Mesenchymal stem cell (in vitro differentiated cells and primary cell): ENCODE measurements around the gene CMSS1.

Source experiments
- DNase-seq: peaks from one replicate; pipeline ENCODE4 v3.0.0-alpha.2; 2013
- H2AFZ ChIP-seq: one replicate; pipeline ENCODE4 v1.6.1; 2013; ENCODE audit warnings: low read depth, mild to moderate bottlenecking, control low read depth, inconsistent platforms, low read length, moderate library complexity
- H2AK5ac ChIP-seq: 2 replicates; pipeline ENCODE4 v1.6.1; 2013; ENCODE audit warnings: low read length, moderate library complexity, mild to moderate bottlenecking, inconsistent platforms; ENCODE audit not compliant: severe bottlenecking
- H2BK120ac ChIP-seq: one replicate; pipeline ENCODE4 v1.6.1; 2013; ENCODE audit warnings: low read depth, mild to moderate bottlenecking, inconsistent platforms, low read length, moderate library complexity
- H2BK12ac ChIP-seq, 2 experiments: one replicate each; pipeline ENCODE4 v1.6.1; 2013; ENCODE audit warnings: inconsistent platforms in 2 of 2, low read length in 2 of 2, mild to moderate bottlenecking in 2 of 2, moderate library complexity in 2 of 2, control low read depth in 1 of 2
- H2BK15ac ChIP-seq: one replicate; pipeline ENCODE4 v1.6.1; 2013; ENCODE audit warnings: mild to moderate bottlenecking, low read depth, inconsistent platforms; ENCODE audit not compliant: poor library complexity, severe bottlenecking
- H2BK5ac ChIP-seq: 2 replicates; pipeline ENCODE4 v1.6.1; 2013; ENCODE audit warnings: low read depth, mild to moderate bottlenecking, low read length, control low read depth, inconsistent platforms; ENCODE audit not compliant: poor library complexity, severe bottlenecking
- H3K14ac ChIP-seq, 2 experiments: one replicate each; pipeline ENCODE4 v1.6.1; 2013; ENCODE audit warnings: inconsistent platforms in 2 of 2, low read length in 2 of 2, control low read depth in 1 of 2, mild to moderate bottlenecking in 1 of 2, moderate library complexity in 1 of 2
- H3K18ac ChIP-seq, 2 experiments: one replicate each; pipeline ENCODE4 v1.6.1; 2013; ENCODE audit warnings: inconsistent platforms in 2 of 2, low read length in 2 of 2, control low read depth in 1 of 2, low read depth in 1 of 2, mild to moderate bottlenecking in 1 of 2
- H3K23ac ChIP-seq, 2 experiments: one replicate each; pipeline ENCODE4 v1.6.1; 2013; ENCODE audit warnings: inconsistent platforms in 2 of 2, low read length in 2 of 2, mild to moderate bottlenecking in 2 of 2, moderate library complexity in 2 of 2, control low read depth in 1 of 2
- H3K27ac ChIP-seq: 2 replicates; pipeline ENCODE4 v1.5.1; 2013; ENCODE audit warnings: mild to moderate bottlenecking, moderate library complexity, low read length, control low read depth, inconsistent platforms; ENCODE audit not compliant: poor library complexity, severe bottlenecking
- H3K27me3 ChIP-seq, 2 experiments: 2 replicates each; pipeline versions ENCODE4 v1.6.1 to v1.7.0; 2013; ENCODE audit warnings: low read length in 2 of 2, mild to moderate bottlenecking in 2 of 2, moderate library complexity in 2 of 2, control low read depth in 1 of 2, inconsistent platforms in 1 of 2; ENCODE audit not compliant: control insufficient read depth in 1 of 2, insufficient read depth in 1 of 2
- H3K36me3 ChIP-seq, 2 experiments: 2 replicates each; pipeline versions ENCODE4 v1.6.1 to v1.7.0; 2013; ENCODE audit warnings: low read length in 2 of 2, control low read depth in 1 of 2, inconsistent platforms in 1 of 2, low read depth in 1 of 2, mild to moderate bottlenecking in 1 of 2; ENCODE audit not compliant: insufficient read depth in 2 of 2, control insufficient read depth in 1 of 2
- H3K4ac ChIP-seq, 2 experiments: one replicate each; pipeline ENCODE4 v1.6.1; 2013; ENCODE audit warnings: inconsistent platforms in 2 of 2, low read length in 2 of 2, mild to moderate bottlenecking in 2 of 2, moderate library complexity in 2 of 2, control low read depth in 1 of 2, low read depth in 1 of 2
- H3K4me1 ChIP-seq: 2 replicates; pipeline ENCODE4 v1.6.1; 2013; ENCODE audit warnings: low read depth, low read length, control low read depth; ENCODE audit not compliant: control insufficient read depth, insufficient read depth
- H3K4me2 ChIP-seq: 2 replicates; pipeline ENCODE4 v1.6.1; 2013; ENCODE audit warnings: low read length, mild to moderate bottlenecking, inconsistent platforms; ENCODE audit not compliant: poor library complexity, severe bottlenecking
- H3K4me3 ChIP-seq, 2 experiments: 2 replicates each; pipeline versions ENCODE4 v1.5.1 to v1.7.0; 2013; ENCODE audit warnings: low read length in 2 of 2, mild to moderate bottlenecking in 2 of 2, control low read depth in 1 of 2, low read depth in 1 of 2; ENCODE audit not compliant: insufficient read depth in 1 of 2
- H3K79me1 ChIP-seq: replicated peaks from 2 replicates; pipeline ENCODE4 v1.6.1; 2013; ENCODE audit warnings: mild to moderate bottlenecking, control low read depth, low read length, inconsistent platforms; ENCODE audit not compliant: poor library complexity, severe bottlenecking
- H3K9ac ChIP-seq: 2 replicates; pipeline ENCODE4 v1.7.0; 2013; ENCODE audit warnings: mild to moderate bottlenecking, low read length, moderate library complexity
- H3K9me3 ChIP-seq: 2 replicates; pipeline ENCODE4 v1.7.0; 2013; ENCODE audit warnings: mild to moderate bottlenecking, low read length; ENCODE audit not compliant: control insufficient read depth
- H4K8ac ChIP-seq: one replicate; pipeline ENCODE4 v1.6.1; 2013; ENCODE audit warnings: inconsistent platforms, mild to moderate bottlenecking, low read length, moderate library complexity
- H4K91ac ChIP-seq: one replicate; pipeline ENCODE4 v1.6.1; 2013; ENCODE audit warnings: mild to moderate bottlenecking, low read length, inconsistent platforms
- WGBS: methylation state at CpG from one replicate; pipeline ENCODE4 v1.1.7; 2013; ENCODE audit warnings: mixed read lengths; 5-methylcytosine and 5-hydroxymethylcytosine counted together

CMSS1 gene

DNA sequence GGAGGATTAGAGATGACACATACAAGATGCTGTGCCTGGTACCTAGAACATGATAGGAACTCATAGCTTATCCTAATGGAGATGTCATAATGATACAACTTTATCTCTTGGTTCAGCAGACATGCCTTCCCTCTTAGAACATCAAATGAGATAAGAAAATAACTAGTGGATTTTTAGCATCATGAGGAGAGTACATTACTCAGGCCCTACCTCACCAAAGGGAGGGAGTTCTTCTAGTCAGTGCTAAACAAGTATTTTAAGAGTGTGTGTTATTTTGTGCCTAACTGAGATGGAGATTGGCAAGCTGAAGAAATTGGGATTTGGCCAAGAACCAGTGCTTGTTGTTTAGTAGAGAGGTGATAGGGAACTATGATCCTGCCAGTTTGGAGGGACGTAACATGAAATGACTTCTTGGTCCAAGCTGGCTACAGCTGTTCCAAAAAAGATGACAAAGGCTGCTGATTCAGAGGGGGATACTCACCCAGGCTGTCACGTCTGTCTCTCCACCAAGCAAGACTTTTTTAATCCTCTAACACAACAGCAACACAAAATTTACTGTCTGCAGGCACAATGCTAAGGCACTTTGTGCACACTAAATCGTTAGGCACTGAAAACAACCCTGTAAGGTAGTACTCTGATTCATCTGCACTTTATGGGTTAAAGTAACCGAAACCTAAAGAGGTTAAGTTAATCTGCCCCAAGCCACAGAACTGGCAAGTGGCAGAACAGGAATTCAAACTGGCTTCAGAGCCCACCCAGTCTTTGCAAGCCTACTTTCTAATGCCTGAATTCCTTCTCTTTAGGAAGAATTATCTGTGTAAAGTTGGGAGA, 126.5 kb downstream of the CMSS1 start:
- H3K14ac ChIP-seq = no peak overlapping the region
- no peak overlapping the region for H3K4me3 ChIP-seq
- H2AK5ac ChIP-seq = no peak overlapping the region
- H3K9me3 ChIP-seq = no peaks in the 10 kb centered on the region
- H3K4ac ChIP-seq = no peak overlapping the region
- 80% methylated on average over 4 of the region's 4 CpGs for WGBS
- H3K4me1 ChIP-seq = no peaks in the 10 kb centered on the region
- H2BK12ac ChIP-seq = no peak overlapping the region
- no peak for DNase-seq
- H3K4me2 ChIP-seq = no peak overlapping the region
- peaks cover 5% of the 10 kb centered on the region for H3K79me1 ChIP-seq
- H2BK5ac ChIP-seq = no peak overlapping the region
- H3K27ac ChIP-seq = no peak overlapping the region
- no peak overlapping the region for H4K91ac ChIP-seq
- H2AFZ ChIP-seq = no peak overlapping the region
- no peaks in the 10 kb centered on the region for H3K36me3 ChIP-seq
- no peak overlapping the region for H2BK120ac ChIP-seq
- H4K8ac ChIP-seq = no peak overlapping the region
- H3K18ac ChIP-seq = no peak overlapping the region
- H3K27me3 ChIP-seq = no peaks in the 10 kb centered on the region
- H3K23ac ChIP-seq = no peak overlapping the region
- no peak overlapping the region for H3K9ac ChIP-seq
- H2BK15ac ChIP-seq = no peak overlapping the region

DNA sequence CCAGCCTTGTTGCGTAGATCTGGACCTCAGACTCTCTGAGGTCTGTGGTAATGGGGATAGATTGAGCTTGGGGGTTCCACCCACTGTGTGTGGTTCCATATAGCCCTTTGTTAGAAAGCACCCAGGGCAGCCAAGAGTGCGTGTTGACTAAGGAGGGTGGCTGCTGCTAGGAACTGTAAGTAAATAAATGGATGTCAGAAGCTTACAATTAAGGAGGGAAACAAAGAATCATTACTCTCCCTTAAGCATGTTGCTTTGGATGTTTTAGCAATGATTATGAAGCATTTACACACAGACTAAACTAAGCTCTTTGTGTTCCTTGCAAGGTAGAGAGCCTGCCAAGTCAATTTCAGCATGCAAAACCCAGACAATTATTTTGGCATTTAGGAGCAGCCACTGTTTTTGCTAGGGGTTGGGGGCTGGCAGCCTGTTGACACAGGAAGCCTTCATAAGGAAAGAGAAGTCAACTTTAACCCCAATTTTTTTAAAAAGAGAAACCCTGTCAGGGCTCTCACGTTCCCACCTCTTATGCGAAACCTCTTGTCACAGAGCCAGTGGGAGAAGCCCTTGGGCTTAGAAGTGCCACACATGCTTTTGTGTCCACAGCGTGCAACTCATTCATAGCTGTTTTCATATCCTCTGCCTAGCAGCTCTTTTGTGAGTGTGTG, 127.8 kb downstream of the CMSS1 start:
- Histone ChIP-seq H3K18ac (no peak overlapping the region), H4K91ac (no peak overlapping the region), H2BK5ac (no peak overlapping the region), H3K79me1 (peaks cover 3% of the 10 kb centered on the region), H3K23ac (peak overlapping the region in 1 of 2 experiments; percentile 71), H3K4me2 (no peak overlapping the region), H3K14ac (no peak overlapping the region), H3K36me3 (no peaks in the 10 kb centered on the region), H2BK120ac (no peak overlapping the region), H4K8ac (no peak overlapping the region), H2AFZ (no peak overlapping the region), H3K27me3 (no peaks in the 10 kb centered on the region), H3K4me1 (no peaks in the 10 kb centered on the region), H3K4me3 (no peak overlapping the region), H2BK12ac (no peak overlapping the region), H3K9me3 (no peaks in the 10 kb centered on the region), H2BK15ac (no peak overlapping the region), H3K27ac (no peak overlapping the region), H3K9ac (no peak overlapping the region), H2AK5ac (peak overlapping the region; percentile 59), H3K4ac (no peak overlapping the region)
- 81% methylated on average over 5 of the region's 5 CpGs for WGBS
- DNase-seq = no peak

DNA sequence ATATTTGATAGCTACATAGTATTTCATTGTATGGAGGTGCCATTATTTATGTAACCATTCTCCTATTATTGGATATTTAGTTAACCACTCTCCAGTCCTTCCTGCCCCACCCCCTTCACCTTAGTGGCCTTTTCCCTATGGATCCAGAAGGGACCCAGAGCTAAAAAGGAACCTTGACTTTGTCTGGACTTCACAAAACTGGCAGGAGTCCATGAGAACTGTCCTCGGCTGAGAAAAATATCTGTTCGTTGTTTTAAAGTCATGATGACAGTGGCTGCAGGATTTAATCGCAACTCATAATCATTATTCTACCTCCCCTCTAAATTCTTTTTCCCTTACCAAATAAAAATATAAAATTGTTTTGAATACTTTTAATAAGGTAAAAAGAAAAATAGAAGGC, 129.7 kb downstream of the CMSS1 start:
- no peak overlapping the region for H2AFZ ChIP-seq
- no peaks in the 10 kb centered on the region for H3K27me3 ChIP-seq
- no peak overlapping the region for H3K18ac ChIP-seq
- no peak overlapping the region for H3K14ac ChIP-seq
- peaks cover 3% of the 10 kb centered on the region for H3K79me1 ChIP-seq
- H3K4me3 ChIP-seq = no peak overlapping the region
- H3K4ac ChIP-seq = no peak overlapping the region
- peak overlapping the region; percentile 53 for H2AK5ac ChIP-seq
- H2BK12ac ChIP-seq = no peak overlapping the region
- H4K91ac ChIP-seq = no peak overlapping the region
- H3K27ac ChIP-seq = no peak overlapping the region
- no peaks in the 10 kb centered on the region for H3K9me3 ChIP-seq
- peaks cover 3% of the 10 kb centered on the region for H3K4me1 ChIP-seq
- H3K9ac ChIP-seq = no peak overlapping the region
- H4K8ac ChIP-seq = no peak overlapping the region
- 94% methylated on average over 2 of the region's 3 CpGs for WGBS
- no peak for DNase-seq
- no peak overlapping the region for H2BK120ac ChIP-seq
- no peak overlapping the region for H3K23ac ChIP-seq
- H3K36me3 ChIP-seq = no peaks in the 10 kb centered on the region
- H2BK15ac ChIP-seq = no peak overlapping the region
- no peak overlapping the region for H2BK5ac ChIP-seq
- no peak overlapping the region for H3K4me2 ChIP-seq

DNA sequence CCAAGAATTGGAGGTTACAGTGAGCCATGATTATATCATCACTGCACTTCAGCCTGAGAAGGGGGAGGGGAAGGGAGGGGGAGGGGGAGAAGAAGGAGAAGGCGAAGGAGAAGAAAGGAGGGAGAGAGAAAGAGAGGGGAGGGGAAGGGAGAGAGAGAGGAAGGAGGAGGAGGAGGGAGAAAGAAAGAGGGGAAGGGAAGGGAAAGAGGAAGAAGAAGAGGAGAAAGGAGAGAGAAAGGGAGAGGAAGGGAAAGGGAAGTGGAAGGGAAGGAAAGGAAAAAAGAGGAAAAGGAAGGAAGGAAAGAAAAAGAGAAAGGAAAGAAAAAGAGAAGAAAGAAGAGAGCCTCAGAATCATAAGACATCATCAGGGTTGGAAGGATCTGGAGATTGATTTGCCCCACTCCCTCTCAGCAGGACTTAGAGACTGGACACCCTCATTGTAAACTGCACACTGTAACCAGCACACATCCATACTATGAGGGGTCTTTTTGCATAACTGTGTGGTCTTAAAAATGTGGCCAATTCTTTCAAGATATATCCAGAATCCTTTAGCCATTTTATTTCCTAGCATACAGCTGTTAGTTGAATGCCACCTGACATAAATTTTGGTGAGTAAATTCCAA, 130.9 kb downstream of the CMSS1 start:
- H2BK120ac ChIP-seq = no peak overlapping the region
- H3K9ac ChIP-seq = no peak overlapping the region
- H3K27me3 ChIP-seq = no peaks in the 10 kb centered on the region
- whole genome bisulfite sequencing = 90% methylated on average over 1 of the region's 1 CpG
- no peak overlapping the region for H3K4me3 ChIP-seq
- no peak overlapping the region for H3K18ac ChIP-seq
- no peaks in the 10 kb centered on the region for H3K9me3 ChIP-seq
- no peak overlapping the region for H3K14ac ChIP-seq
- no peaks in the 10 kb centered on the region for H3K36me3 ChIP-seq
- peaks cover 3% of the 10 kb centered on the region for H3K4me1 ChIP-seq
- H3K27ac ChIP-seq = no peak overlapping the region
- no peak overlapping the region for H2BK12ac ChIP-seq
- DNase-seq = no peak
- H3K4ac ChIP-seq = no peak overlapping the region
- H2BK5ac ChIP-seq = no peak overlapping the region
- H2AFZ ChIP-seq = no peak overlapping the region
- H4K91ac ChIP-seq = no peak overlapping the region
- no peak overlapping the region for H4K8ac ChIP-seq
- peaks cover 3% of the 10 kb centered on the region for H3K79me1 ChIP-seq
- H2AK5ac ChIP-seq = peak overlapping the region; percentile 76
- H3K23ac ChIP-seq = no peak overlapping the region
- no peak overlapping the region for H3K4me2 ChIP-seq
- no peak overlapping the region for H2BK15ac ChIP-seq
